Type B pancreatic cell (in vitro differentiated cells): ENCODE results near the gene ST6GAL1. TPM values are rescaled to one million over a fixed set of nuclear protein-coding genes. Genes with fewer than 3 reads are reported as not detected.

ENCODE experiments used
- DNase-seq: peaks from one replicate; pipeline ENCODE4 v3.0.0; 2021; ENCODE audit warnings: mixed read lengths; ENCODE audit not compliant: unreplicated experiment; ENCODE audit errors: extremely low spot score
- H3K27ac Mint-ChIP-seq: 2 replicates; pipeline ENCODE4 v1.8.0; 2021; ENCODE audit warnings: mild to moderate bottlenecking, mixed read lengths
- H3K27me3 Mint-ChIP-seq: 2 replicates; pipeline ENCODE4 v1.8.0; 2021; ENCODE audit warnings: mixed read lengths
- H3K36me3 Mint-ChIP-seq: 2 replicates; pipeline ENCODE4 v1.8.0; 2021; ENCODE audit warnings: mixed read lengths
- H3K4me1 Mint-ChIP-seq: one replicate; pipeline ENCODE4 v1.8.0; 2021; ENCODE audit warnings: mixed read lengths; ENCODE audit not compliant: unreplicated experiment
- H3K4me3 Mint-ChIP-seq: 2 replicates; pipeline ENCODE4 v1.8.0; 2021; ENCODE audit warnings: mild to moderate bottlenecking, mixed read lengths
- H3K9me3 Mint-ChIP-seq: 2 replicates; pipeline ENCODE4 v1.8.0; 2021; ENCODE audit warnings: mixed read lengths
- CTCF ChIP-seq: fragments of 200-600 bp; sonication (generic); conservative IDR thresholded peaks from 2 replicates; pipeline ENCODE4 v1.5.0; 2021; ENCODE audit warnings: antibody characterized with exemption, mild to moderate bottlenecking
- total RNA-seq: library from RNA; stranded (reverse); gene quantifications from 2 replicates; pipeline ENCODE4 v1.2.1, GENCODE V29; 2021; ENCODE audit warnings: low replicate concordance

The ST6GAL1 gene
- total RNA-seq, 1 donor from 2014 or later, result 51.8 TPM

- no peaks in the 10 kb centered on the region for H3K36me3 Mint-ChIP-seq
- H3K9me3 Mint-ChIP-seq, result no peaks in the 10 kb centered on the region
- no peak overlapping the region for H3K27ac Mint-ChIP-seq
- H3K4me1 Mint-ChIP-seq, result peaks cover 7% of the 10 kb centered on the region
- no peaks in the 10 kb centered on the region for H3K27me3 Mint-ChIP-seq
- no peak for DNase-seq
- H3K4me3 Mint-ChIP-seq, result no peak overlapping the region
- TF ChIP-seq CTCF, result no peak
These were observed 85.7 kb downstream of the ST6GAL1 start for GRCh38 chr3:187015903-187016638.

GRCh38 chr3:187016639-187017345 is 86.5 kb downstream of the ST6GAL1 start:
- H3K4me1 Mint-ChIP-seq, result peaks cover 7% of the 10 kb centered on the region
- no peak for DNase-seq
- H3K9me3 Mint-ChIP-seq, result no peaks in the 10 kb centered on the region
- H3K4me3 Mint-ChIP-seq, result no peak overlapping the region
- no peaks in the 10 kb centered on the region for H3K36me3 Mint-ChIP-seq
- H3K27ac Mint-ChIP-seq, result no peak overlapping the region
- no peaks in the 10 kb centered on the region for H3K27me3 Mint-ChIP-seq
- TF ChIP-seq CTCF, result no peak

- no peak overlapping the region for H3K4me3 Mint-ChIP-seq
- no peaks in the 10 kb centered on the region for H3K9me3 Mint-ChIP-seq
- H3K36me3 Mint-ChIP-seq, result peaks cover 7% of the 10 kb centered on the region
- TF ChIP-seq CTCF, result no peak
- no peak overlapping the region for H3K27ac Mint-ChIP-seq
- H3K4me1 Mint-ChIP-seq, result peaks cover 7% of the 10 kb centered on the region
- H3K27me3 Mint-ChIP-seq, result no peaks in the 10 kb centered on the region
- no peak for DNase-seq
These were observed 87.3 kb downstream of the ST6GAL1 start for GRCh38 chr3:187017511-187018230.

GRCh38 chr3:187019542-187020072 is 89.3 kb downstream of the ST6GAL1 start:
- Mint-ChIP-seq H3K27me3 (no peaks in the 10 kb centered on the region), H3K9me3 (no peaks in the 10 kb centered on the region), H3K27ac (no peak overlapping the region), H3K4me1 (no peaks in the 10 kb centered on the region), H3K36me3 (peaks cover 7% of the 10 kb centered on the region), H3K4me3 (no peak overlapping the region)
- TF ChIP-seq CTCF, result no peak
- no peak for DNase-seq

- H3K36me3 Mint-ChIP-seq, result peaks cover 7% of the 10 kb centered on the region
- no peak for DNase-seq
- H3K27ac Mint-ChIP-seq, result no peak overlapping the region
- H3K9me3 Mint-ChIP-seq, result no peaks in the 10 kb centered on the region
- no peak overlapping the region for H3K4me3 Mint-ChIP-seq
- H3K4me1 Mint-ChIP-seq, result peaks cover 5% of the 10 kb centered on the region
- no peaks in the 10 kb centered on the region for H3K27me3 Mint-ChIP-seq
- TF ChIP-seq CTCF, result no peak
These were observed 90.0 kb downstream of the ST6GAL1 start for GRCh38 chr3:187020376-187020775.
